Uterus (tissue), 4 donors: ENCODE data around the gene ADGRA3. TPM values are rescaled to one million over a fixed set of nuclear protein-coding genes. Genes with fewer than 3 reads are reported as not detected.

Experiments used
- DNase-seq, 2 donors: peaks; one replicate each; pipeline ENCODE4 v3.0.0-alpha.2; 2019 to 2020
- H3K27ac ChIP-seq, 2 donors: fragments of 200-600 bp; sonication (generic); 1 replicate in 1 of 2; 2 replicates in 1 of 2; pipeline ENCODE4 v1.5.1; 2016 to 2018
- H3K27me3 ChIP-seq, 2 donors: fragments of 200-600 bp; sonication (generic); one replicate each; pipeline ENCODE4 v1.5.1; 2018 to 2019; ENCODE audit warnings: control low read depth in 1 of 2
- H3K36me3 ChIP-seq, 2 donors: fragments of 200-600 bp; sonication (generic); one replicate each; pipeline ENCODE4 v1.5.1; 2019; ENCODE audit warnings: control low read depth in 1 of 2
- H3K4me1 ChIP-seq, 2 donors: fragments of 200-600 bp; sonication (generic); one replicate each; pipeline ENCODE4 v1.5.1; 2018 to 2019; ENCODE audit warnings: control low read depth in 1 of 2
- H3K4me3 ChIP-seq, 2 donors: fragments of 200-600 bp; sonication (generic); 1 replicate in 1 of 2; 2 replicates in 1 of 2; pipeline ENCODE4 v1.5.1; 2018 to 2019; ENCODE audit warnings: mild to moderate bottlenecking in 1 of 2
- H3K9me3 ChIP-seq, 2 donors: fragments of 200-600 bp; sonication (generic); one replicate each; pipeline ENCODE4 v1.5.1; 2019; ENCODE audit warnings: control low read depth in 1 of 2
- POLR2A ChIP-seq, 2 donors: fragments of 450-650 bp; IDR thresholded peaks; one replicate each; pipeline ENCODE4 v1.6.1; 2016; ENCODE audit warnings: antibody characterized with exemption in 2 of 2, mild to moderate bottlenecking in 1 of 2, moderate library complexity in 1 of 2
- intact Hi-C: fragments of 100-400 bp; cut with DNase I; formaldehyde crosslinking; loops from one replicate; pipeline ENCODE4 v1.15.1; 2023; ENCODE audit warnings: low total_unique reads
- total RNA-seq, 4 donors: library from RNA; depleted of rRNA in 3 of 4; stranded (reverse); fragments of >200 nt in 3 of 4; gene quantifications; one replicate each; pipeline versions ENCODE4 v1.1.0 to v1.2.4, GENCODE V29; 2014 to 2023
- TF ChIP-seq, protein P1 (sequence below), 4 experiments: fragments of 200-600 bp in 2 of 4; fragments of 450-650 bp in 2 of 4; sonication (generic) in 2 of 4; IDR thresholded peaks; one replicate each; pipeline ENCODE4 v1.5.1; 2016 to 2019; ENCODE audit warnings: antibody characterized with exemption in 4 of 4, mild to moderate bottlenecking in 2 of 4, moderate library complexity in 1 of 4
- donor health status: DM: yes; HTN: yes; CAD: no.

Gene ADGRA3
- total RNA-seq, 4 donors from 2014 or later: 35.3 to 103 (median 45.4) TPM

DNA sequence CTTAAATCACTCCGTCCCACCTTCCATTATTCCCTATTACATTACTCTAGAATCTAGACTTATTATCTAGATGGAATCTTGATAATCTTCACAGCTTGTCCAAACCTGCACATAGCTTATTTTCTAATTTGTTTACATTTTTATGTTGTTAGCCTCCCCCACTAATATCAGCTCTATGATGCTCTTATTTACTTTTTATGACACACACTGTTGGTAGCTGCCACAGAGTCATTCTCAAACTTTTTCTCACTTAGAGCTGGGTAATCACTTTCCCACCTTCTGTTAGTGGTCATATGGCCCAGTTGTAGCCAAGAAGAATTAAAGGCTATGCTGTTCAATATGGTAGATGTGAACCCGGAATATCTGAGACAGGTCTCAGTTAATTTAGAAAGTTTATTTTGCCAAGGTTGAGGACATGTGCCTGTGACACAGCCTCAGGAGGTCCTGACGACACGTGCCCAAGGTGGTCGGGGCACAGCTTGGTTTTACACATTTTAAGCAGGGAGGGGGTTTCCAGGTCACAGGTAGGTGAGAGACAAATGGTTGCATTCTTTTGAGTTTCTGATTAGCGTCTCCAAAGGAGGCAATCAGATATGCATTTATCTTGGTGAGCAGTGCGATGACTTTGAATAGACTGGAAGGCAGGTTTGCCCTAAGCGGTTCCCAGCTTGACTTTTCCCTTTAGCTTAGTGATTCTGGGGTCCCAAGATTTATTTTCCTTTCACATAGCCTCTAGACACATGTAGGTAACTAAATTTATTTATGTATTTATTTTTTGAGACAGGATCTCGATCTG lies 7.0 kb upstream of the ADGRA3 start:
- no peak for DNase-seq
- no peaks in the 10 kb centered on the region for H3K27me3 ChIP-seq
- no peak overlapping the region for H3K4me3 ChIP-seq
- H3K4me1 ChIP-seq: no peaks in the 10 kb centered on the region
- H3K9me3 ChIP-seq: no peaks in the 10 kb centered on the region
- TF ChIP-seq, protein P1, sequence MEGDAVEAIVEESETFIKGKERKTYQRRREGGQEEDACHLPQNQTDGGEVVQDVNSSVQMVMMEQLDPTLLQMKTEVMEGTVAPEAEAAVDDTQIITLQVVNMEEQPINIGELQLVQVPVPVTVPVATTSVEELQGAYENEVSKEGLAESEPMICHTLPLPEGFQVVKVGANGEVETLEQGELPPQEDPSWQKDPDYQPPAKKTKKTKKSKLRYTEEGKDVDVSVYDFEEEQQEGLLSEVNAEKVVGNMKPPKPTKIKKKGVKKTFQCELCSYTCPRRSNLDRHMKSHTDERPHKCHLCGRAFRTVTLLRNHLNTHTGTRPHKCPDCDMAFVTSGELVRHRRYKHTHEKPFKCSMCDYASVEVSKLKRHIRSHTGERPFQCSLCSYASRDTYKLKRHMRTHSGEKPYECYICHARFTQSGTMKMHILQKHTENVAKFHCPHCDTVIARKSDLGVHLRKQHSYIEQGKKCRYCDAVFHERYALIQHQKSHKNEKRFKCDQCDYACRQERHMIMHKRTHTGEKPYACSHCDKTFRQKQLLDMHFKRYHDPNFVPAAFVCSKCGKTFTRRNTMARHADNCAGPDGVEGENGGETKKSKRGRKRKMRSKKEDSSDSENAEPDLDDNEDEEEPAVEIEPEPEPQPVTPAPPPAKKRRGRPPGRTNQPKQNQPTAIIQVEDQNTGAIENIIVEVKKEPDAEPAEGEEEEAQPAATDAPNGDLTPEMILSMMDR (IDR thresholded peaks at IDR 0.05): no peak
- TF ChIP-seq POLR2A (IDR thresholded peaks at IDR 0.05): no peak
- no peak overlapping the region for H3K27ac ChIP-seq
- intact Hi-C loops: no loop called here
- H3K36me3 ChIP-seq: no peaks in the 10 kb centered on the region

DNA sequence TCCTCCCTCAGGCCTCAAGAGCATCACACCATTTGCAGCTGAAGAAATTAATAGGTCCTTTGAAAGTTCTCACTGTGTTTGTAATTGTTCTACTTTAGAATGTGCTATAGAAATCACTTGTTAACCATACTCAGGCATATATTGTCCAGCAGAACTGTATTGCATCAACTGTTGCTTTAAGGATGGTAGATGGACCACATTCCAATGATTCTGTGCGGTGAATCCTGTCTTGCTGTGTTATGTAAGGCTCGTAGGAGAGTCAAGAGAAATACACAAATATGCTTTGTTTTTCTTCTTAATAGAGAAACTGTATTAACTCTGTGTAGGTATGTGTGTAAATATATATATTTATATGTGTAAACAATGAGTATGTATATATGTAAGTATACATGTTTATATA lies 6.3 kb upstream of the ADGRA3 start:
- no peak for DNase-seq
- Histone ChIP-seq H3K4me1 (no peaks in the 10 kb centered on the region), H3K27me3 (no peaks in the 10 kb centered on the region), H3K4me3 (no peak overlapping the region), H3K27ac (no peak overlapping the region), H3K36me3 (no peaks in the 10 kb centered on the region), H3K9me3 (no peaks in the 10 kb centered on the region)
- no peak for TF ChIP-seq POLR2A (IDR thresholded peaks at IDR 0.05)
- TF ChIP-seq, protein P1 (IDR thresholded peaks at IDR 0.05): no peak
- intact Hi-C loops: no loop called here

GRCh38 chr4:22521240-22521639 lies 5.4 kb upstream of the ADGRA3 start:
- no peaks in the 10 kb centered on the region for H3K4me1 ChIP-seq

GRCh38 chr4:22515145-22515887 lies 550 bp downstream of the ADGRA3 start:
- TF ChIP-seq, protein P1 (IDR thresholded peaks at IDR 0.05): peak in 2 of 4 experiments; percentile 18 to 20
- TF ChIP-seq POLR2A (IDR thresholded peaks at IDR 0.05): peak in 1 of 2 donors; percentile 3
- peak; percentile 66 to 68 for DNase-seq
- no peaks in the 10 kb centered on the region for H3K27me3 ChIP-seq
- H3K36me3 ChIP-seq: no peaks in the 10 kb centered on the region
- peak overlapping the region; percentile 87 for H3K27ac ChIP-seq
- peak overlapping the region; percentile 58 to 59 for H3K4me3 ChIP-seq
- H3K4me1 ChIP-seq: no peaks in the 10 kb centered on the region
- H3K9me3 ChIP-seq: no peaks in the 10 kb centered on the region
- intact Hi-C loops: loop anchor here (2.0 kb wide), 1 partner anchor 35 kb away; no protein-coding TSS in a partner anchor

More at GRCh38 chr4:22521240-22521639, 5.4 kb upstream of the ADGRA3 start:
- DNase-seq: no peak
- Histone ChIP-seq H3K4me3 (no peak overlapping the region), H3K9me3 (no peaks in the 10 kb centered on the region), H3K27ac (no peak overlapping the region), H3K27me3 (no peaks in the 10 kb centered on the region), H3K36me3 (no peaks in the 10 kb centered on the region)
- TF ChIP-seq, protein P1 (IDR thresholded peaks at IDR 0.05): no peak
- no peak for TF ChIP-seq POLR2A (IDR thresholded peaks at IDR 0.05)
- intact Hi-C loops: no loop called here

GRCh38 chr4:22514481-22514880 lies 1.4 kb downstream of the ADGRA3 start:
- intact Hi-C loops: loop anchor here (2.0 kb wide), 1 partner anchor 34 kb away; no protein-coding TSS in a partner anchor
- H3K36me3 ChIP-seq: no peaks in the 10 kb centered on the region
- peak overlapping the region; percentile 58 to 59 for H3K4me3 ChIP-seq
- DNase-seq: no peak
- no peaks in the 10 kb centered on the region for H3K9me3 ChIP-seq
- H3K27me3 ChIP-seq: no peaks in the 10 kb centered on the region
- no peaks in the 10 kb centered on the region for H3K4me1 ChIP-seq
- H3K27ac ChIP-seq: peak overlapping the region; percentile 84 to 87
- TF ChIP-seq, protein P1 (IDR thresholded peaks at IDR 0.05): no peak
- no peak for TF ChIP-seq POLR2A (IDR thresholded peaks at IDR 0.05)
